Mesenchymal stem cell (in vitro differentiated cells and primary cell): ENCODE data around the gene ALDOA.

ENCODE experiments used
- DNase-seq: peaks from one replicate; pipeline ENCODE4 v3.0.0-alpha.2; 2013
- H2AFZ ChIP-seq: one replicate; pipeline ENCODE4 v1.6.1; 2013; ENCODE audit warnings: low read depth, mild to moderate bottlenecking, control low read depth, inconsistent platforms, low read length, moderate library complexity
- H2AK5ac ChIP-seq: 2 replicates; pipeline ENCODE4 v1.6.1; 2013; ENCODE audit warnings: low read length, moderate library complexity, mild to moderate bottlenecking, inconsistent platforms; ENCODE audit not compliant: severe bottlenecking
- H2BK120ac ChIP-seq: one replicate; pipeline ENCODE4 v1.6.1; 2013; ENCODE audit warnings: low read depth, mild to moderate bottlenecking, inconsistent platforms, low read length, moderate library complexity
- H2BK12ac ChIP-seq, 2 experiments: one replicate each; pipeline ENCODE4 v1.6.1; 2013; ENCODE audit warnings: inconsistent platforms in 2 of 2, low read length in 2 of 2, mild to moderate bottlenecking in 2 of 2, moderate library complexity in 2 of 2, control low read depth in 1 of 2
- H2BK15ac ChIP-seq: one replicate; pipeline ENCODE4 v1.6.1; 2013; ENCODE audit warnings: mild to moderate bottlenecking, low read depth, inconsistent platforms; ENCODE audit not compliant: poor library complexity, severe bottlenecking
- H2BK5ac ChIP-seq: 2 replicates; pipeline ENCODE4 v1.6.1; 2013; ENCODE audit warnings: low read depth, mild to moderate bottlenecking, low read length, control low read depth, inconsistent platforms; ENCODE audit not compliant: poor library complexity, severe bottlenecking
- H3K14ac ChIP-seq, 2 experiments: one replicate each; pipeline ENCODE4 v1.6.1; 2013; ENCODE audit warnings: inconsistent platforms in 2 of 2, low read length in 2 of 2, control low read depth in 1 of 2, mild to moderate bottlenecking in 1 of 2, moderate library complexity in 1 of 2
- H3K18ac ChIP-seq, 2 experiments: one replicate each; pipeline ENCODE4 v1.6.1; 2013; ENCODE audit warnings: inconsistent platforms in 2 of 2, low read length in 2 of 2, control low read depth in 1 of 2, low read depth in 1 of 2, mild to moderate bottlenecking in 1 of 2
- H3K23ac ChIP-seq, 2 experiments: one replicate each; pipeline ENCODE4 v1.6.1; 2013; ENCODE audit warnings: inconsistent platforms in 2 of 2, low read length in 2 of 2, mild to moderate bottlenecking in 2 of 2, moderate library complexity in 2 of 2, control low read depth in 1 of 2
- H3K27ac ChIP-seq: 2 replicates; pipeline ENCODE4 v1.5.1; 2013; ENCODE audit warnings: mild to moderate bottlenecking, moderate library complexity, low read length, control low read depth, inconsistent platforms; ENCODE audit not compliant: poor library complexity, severe bottlenecking
- H3K27me3 ChIP-seq, 2 experiments: 2 replicates each; pipeline versions ENCODE4 v1.6.1 to v1.7.0; 2013; ENCODE audit warnings: low read length in 2 of 2, mild to moderate bottlenecking in 2 of 2, moderate library complexity in 2 of 2, control low read depth in 1 of 2, inconsistent platforms in 1 of 2; ENCODE audit not compliant: control insufficient read depth in 1 of 2, insufficient read depth in 1 of 2
- H3K36me3 ChIP-seq, 2 experiments: 2 replicates each; pipeline versions ENCODE4 v1.6.1 to v1.7.0; 2013; ENCODE audit warnings: low read length in 2 of 2, control low read depth in 1 of 2, inconsistent platforms in 1 of 2, low read depth in 1 of 2, mild to moderate bottlenecking in 1 of 2; ENCODE audit not compliant: insufficient read depth in 2 of 2, control insufficient read depth in 1 of 2
- H3K4ac ChIP-seq, 2 experiments: one replicate each; pipeline ENCODE4 v1.6.1; 2013; ENCODE audit warnings: inconsistent platforms in 2 of 2, low read length in 2 of 2, mild to moderate bottlenecking in 2 of 2, moderate library complexity in 2 of 2, control low read depth in 1 of 2, low read depth in 1 of 2
- H3K4me1 ChIP-seq: 2 replicates; pipeline ENCODE4 v1.6.1; 2013; ENCODE audit warnings: low read depth, low read length, control low read depth; ENCODE audit not compliant: control insufficient read depth, insufficient read depth
- H3K4me2 ChIP-seq: 2 replicates; pipeline ENCODE4 v1.6.1; 2013; ENCODE audit warnings: low read length, mild to moderate bottlenecking, inconsistent platforms; ENCODE audit not compliant: poor library complexity, severe bottlenecking
- H3K4me3 ChIP-seq, 2 experiments: 2 replicates each; pipeline versions ENCODE4 v1.5.1 to v1.7.0; 2013; ENCODE audit warnings: low read length in 2 of 2, mild to moderate bottlenecking in 2 of 2, control low read depth in 1 of 2, low read depth in 1 of 2; ENCODE audit not compliant: insufficient read depth in 1 of 2
- H3K79me1 ChIP-seq: replicated peaks from 2 replicates; pipeline ENCODE4 v1.6.1; 2013; ENCODE audit warnings: mild to moderate bottlenecking, control low read depth, low read length, inconsistent platforms; ENCODE audit not compliant: poor library complexity, severe bottlenecking
- H3K9ac ChIP-seq: 2 replicates; pipeline ENCODE4 v1.7.0; 2013; ENCODE audit warnings: mild to moderate bottlenecking, low read length, moderate library complexity
- H3K9me3 ChIP-seq: 2 replicates; pipeline ENCODE4 v1.7.0; 2013; ENCODE audit warnings: mild to moderate bottlenecking, low read length; ENCODE audit not compliant: control insufficient read depth
- H4K8ac ChIP-seq: one replicate; pipeline ENCODE4 v1.6.1; 2013; ENCODE audit warnings: inconsistent platforms, mild to moderate bottlenecking, low read length, moderate library complexity
- H4K91ac ChIP-seq: one replicate; pipeline ENCODE4 v1.6.1; 2013; ENCODE audit warnings: mild to moderate bottlenecking, low read length, inconsistent platforms
- WGBS: methylation state at CpG from one replicate; pipeline ENCODE4 v1.1.7; 2013; ENCODE audit warnings: mixed read lengths; 5-methylcytosine and 5-hydroxymethylcytosine counted together

The ALDOA gene

DNA sequence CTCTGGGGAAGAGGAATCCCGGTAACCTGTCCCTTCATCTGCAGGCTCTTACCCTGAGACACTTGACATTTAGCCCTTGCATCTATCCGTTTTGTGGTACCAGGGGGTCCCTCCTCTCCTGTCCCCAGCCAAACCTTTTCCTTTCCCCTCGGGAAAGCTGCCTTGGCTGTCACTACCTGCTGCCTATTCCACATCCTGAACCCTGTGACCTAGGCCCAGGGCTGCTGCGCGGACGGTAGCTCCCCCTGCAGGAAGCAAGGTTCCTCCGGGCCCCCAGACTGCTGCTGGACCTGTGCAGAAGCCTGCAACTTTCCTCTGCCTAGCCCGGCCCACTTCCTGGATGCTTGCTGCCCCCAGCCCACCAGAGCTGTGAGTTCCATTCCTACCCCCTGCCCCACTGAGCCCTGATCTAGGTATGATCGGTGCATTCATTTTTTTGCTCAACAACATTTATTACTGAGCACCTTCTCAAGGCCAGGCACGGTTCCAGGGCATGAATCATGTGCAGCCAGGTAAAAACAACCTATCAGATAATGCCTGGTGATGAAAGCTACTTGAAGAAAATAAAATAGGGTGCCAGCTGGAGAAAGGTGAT is 10.5 kb upstream of the ALDOA start:
- Histone ChIP-seq H4K8ac (peak overlapping the region; percentile 43), H3K9ac (peak overlapping the region; percentile 35), H4K91ac (no peak overlapping the region), H2BK120ac (no peak overlapping the region), H2BK5ac (no peak overlapping the region), H3K4me2 (no peak overlapping the region), H3K14ac (no peak overlapping the region), H3K4ac (no peak overlapping the region), H3K27ac (no peak overlapping the region), H3K9me3 (no peaks in the 10 kb centered on the region), H3K23ac (no peak overlapping the region), H3K4me3 (no peak overlapping the region), H3K27me3 (no peaks in the 10 kb centered on the region), H2AK5ac (no peak overlapping the region), H2BK15ac (no peak overlapping the region), H3K4me1 (peaks cover 10% of the 10 kb centered on the region), H3K36me3 (peaks cover 13 to 19% of the 10 kb centered on the region in 2 experiments), H3K79me1 (peaks cover 12% of the 10 kb centered on the region), H3K18ac (no peak overlapping the region), H2BK12ac (peak overlapping the region in 1 of 2 experiments; percentile 60), H2AFZ (no peak overlapping the region)
- 37% methylated on average over 10 of the region's 10 CpGs for WGBS
- peak; percentile 33 for DNase-seq

DNA sequence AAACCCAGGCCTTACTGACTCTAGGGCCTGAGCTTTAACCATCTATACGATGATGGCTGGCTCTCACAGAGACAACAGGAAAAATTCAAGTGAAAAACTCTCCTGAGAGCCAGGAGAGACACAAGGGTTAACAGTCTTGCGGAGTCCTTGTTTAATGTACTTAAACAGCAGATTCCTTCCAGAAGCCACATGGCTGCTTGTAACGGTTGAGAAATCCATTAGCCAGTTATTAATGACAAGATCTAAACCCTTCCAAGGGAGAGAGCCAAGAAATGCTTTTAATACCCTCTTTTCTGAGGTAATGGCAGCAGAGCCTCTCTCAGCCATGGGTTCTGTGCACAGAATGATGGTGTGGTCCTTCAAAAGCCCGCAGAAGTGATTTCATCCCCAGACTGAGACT is 5.2 kb upstream of the ALDOA start:
- H2BK120ac ChIP-seq, result no peak overlapping the region
- no peak overlapping the region for H2AFZ ChIP-seq
- 81% methylated on average over 4 of the region's 4 CpGs for WGBS
- H3K4me1 ChIP-seq, result peaks cover 8% of the 10 kb centered on the region
- peaks cover 16 to 25% of the 10 kb centered on the region in 2 experiments for H3K36me3 ChIP-seq
- H3K23ac ChIP-seq, result no peak overlapping the region
- no peaks in the 10 kb centered on the region for H3K27me3 ChIP-seq
- H2AK5ac ChIP-seq, result no peak overlapping the region
- no peak overlapping the region for H3K4ac ChIP-seq
- peaks cover 3% of the 10 kb centered on the region for H3K79me1 ChIP-seq
- H2BK5ac ChIP-seq, result no peak overlapping the region
- H3K27ac ChIP-seq, result no peak overlapping the region
- H4K91ac ChIP-seq, result no peak overlapping the region
- no peak overlapping the region for H3K14ac ChIP-seq
- peak; percentile 52 for DNase-seq
- H4K8ac ChIP-seq, result no peak overlapping the region
- no peaks in the 10 kb centered on the region for H3K9me3 ChIP-seq
- H2BK15ac ChIP-seq, result no peak overlapping the region
- no peak overlapping the region for H3K4me3 ChIP-seq
- H2BK12ac ChIP-seq, result no peak overlapping the region
- no peak overlapping the region for H3K9ac ChIP-seq
- no peak overlapping the region for H3K4me2 ChIP-seq
- no peak overlapping the region for H3K18ac ChIP-seq

DNA sequence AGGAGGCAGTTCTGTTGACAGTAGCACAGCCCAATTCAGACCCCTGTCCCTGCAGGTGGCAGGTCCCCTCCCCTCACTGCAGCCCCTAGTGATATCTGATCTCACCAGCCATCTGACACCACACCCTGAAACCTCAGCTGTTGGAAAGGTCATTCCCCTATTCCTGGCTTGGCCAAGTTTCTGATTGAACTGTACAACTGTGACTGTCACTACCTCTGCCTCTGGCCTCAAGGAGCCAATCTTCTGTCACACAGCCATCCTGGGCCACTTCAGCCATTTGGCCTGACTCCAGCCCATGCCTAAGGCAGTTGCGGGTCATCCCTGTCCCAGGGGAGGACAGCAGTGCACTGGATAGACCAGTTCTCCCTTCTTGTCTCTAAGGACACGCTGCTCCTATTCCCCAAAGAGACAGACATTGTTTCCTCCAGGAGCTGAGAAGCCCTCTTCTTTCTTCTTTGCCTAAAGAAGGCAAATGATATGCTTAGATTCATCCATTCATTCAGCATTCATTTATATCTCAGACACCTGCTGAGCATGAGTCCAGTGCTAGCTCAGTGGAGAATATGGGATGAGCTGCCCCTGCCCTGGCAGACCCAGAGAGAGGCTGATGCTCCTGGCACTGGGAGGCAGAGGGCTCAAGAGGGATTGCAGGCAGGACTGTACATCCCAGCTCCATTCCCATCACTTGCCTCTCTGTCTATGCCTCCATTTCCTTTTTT is 4.6 kb upstream of the ALDOA start:
- Histone ChIP-seq H3K9ac (no peak overlapping the region), H2AK5ac (no peak overlapping the region), H3K9me3 (no peaks in the 10 kb centered on the region), H3K27me3 (no peaks in the 10 kb centered on the region), H2BK12ac (peak overlapping the region in 1 of 2 experiments; percentile 63), H3K23ac (no peak overlapping the region), H2AFZ (no peak overlapping the region), H3K4me1 (peaks cover 8% of the 10 kb centered on the region), H3K27ac (no peak overlapping the region), H4K91ac (peak overlapping the region; percentile 18), H3K4me2 (no peak overlapping the region), H2BK120ac (no peak overlapping the region), H3K79me1 (peaks cover 3% of the 10 kb centered on the region), H4K8ac (no peak overlapping the region), H2BK5ac (no peak overlapping the region), H3K36me3 (peaks cover 16 to 23% of the 10 kb centered on the region in 2 experiments), H3K4me3 (no peak overlapping the region), H2BK15ac (no peak overlapping the region), H3K4ac (no peak overlapping the region), H3K18ac (no peak overlapping the region), H3K14ac (no peak overlapping the region)
- no peak for DNase-seq
- WGBS, result 92% methylated on average over 2 of the region's 2 CpGs

DNA sequence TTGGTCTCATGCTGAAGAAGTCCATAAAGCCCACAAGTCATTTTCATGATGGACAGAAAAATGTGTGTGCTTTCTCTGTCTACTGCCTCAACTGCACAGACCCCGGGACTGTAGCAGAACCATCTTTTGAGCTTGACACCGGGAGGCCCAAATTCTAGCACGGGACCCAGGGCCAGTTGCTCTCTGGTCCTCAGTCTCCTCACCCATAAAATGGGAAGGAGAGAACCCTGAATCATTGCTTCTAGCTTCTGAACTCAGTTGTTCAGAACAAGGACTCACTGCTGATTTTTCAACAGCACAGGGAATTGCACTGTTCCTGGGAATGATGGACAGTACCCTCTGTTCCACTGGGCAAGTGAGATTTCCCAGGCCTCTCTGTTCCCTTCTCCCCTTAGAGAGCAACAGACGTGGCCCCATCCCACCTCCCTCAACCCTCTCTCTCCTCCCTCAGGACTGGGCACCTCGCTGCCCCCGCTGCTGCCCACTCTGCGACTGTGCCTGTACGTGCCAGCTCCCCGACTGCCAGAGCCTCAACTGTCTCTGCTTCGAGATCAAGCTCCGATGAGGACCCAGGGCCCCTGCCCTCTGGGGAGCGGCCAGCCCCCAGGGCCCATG is 2.2 kb upstream of the ALDOA start:
- Histone ChIP-seq H3K18ac (peak overlapping the region; percentile 82 to 92), H2BK120ac (peak overlapping the region; percentile 8), H2BK12ac (peak overlapping the region in 1 of 2 experiments; percentile 80), H3K36me3 (peaks cover 27 to 35% of the 10 kb centered on the region in 2 experiments), H3K27me3 (no peaks in the 10 kb centered on the region), H3K4me2 (peak overlapping the region; percentile 64), H2AK5ac (peak overlapping the region; percentile 21), H3K4ac (peak overlapping the region; percentile 39 to 99), H2BK15ac (peak overlapping the region; percentile 15), H4K8ac (peak overlapping the region; percentile 71), H3K79me1 (peaks cover 3% of the 10 kb centered on the region), H3K4me1 (peaks cover 18% of the 10 kb centered on the region), H2AFZ (peak overlapping the region; percentile 36), H3K4me3 (peak overlapping the region; percentile 34 to 98), H3K9ac (peak overlapping the region; percentile 100), H3K14ac (peak overlapping the region in 1 of 2 experiments; percentile 56), H3K23ac (no peak overlapping the region), H3K9me3 (no peaks in the 10 kb centered on the region), H4K91ac (peak overlapping the region; percentile 89), H2BK5ac (no peak overlapping the region), H3K27ac (peak overlapping the region; percentile 97)
- 72% methylated on average over 12 of the region's 12 CpGs for WGBS
- DNase-seq, result no peak
